Astrocyte of the spinal cord (primary cell): ENCODE data around the gene NPDC1.

Experiments used
- DNase-seq: peaks from one replicate; pipeline ENCODE4 v3.0.0; 2011; ENCODE audit warnings: low read depth, low spot score
- H3K4me3 ChIP-seq: 2 replicates; pipeline ENCODE4 v1.5.1; 2011; ENCODE audit warnings: low read depth, mild to moderate bottlenecking, low read length, moderate library complexity
- in situ Hi-C: cut with HindIII; loops from 2 replicates; pipeline ENCODE4 v1.10.0; 2017; ENCODE audit warnings: low sequenced_read_pairs
- TF ChIP-seq, protein P1 (sequence below): IDR thresholded peaks from 2 replicates; pipeline ENCODE4 v1.5.1; 2012; ENCODE audit warnings: low read depth, mild to moderate bottlenecking, low read length, inconsistent platforms

The NPDC1 gene

DNA sequence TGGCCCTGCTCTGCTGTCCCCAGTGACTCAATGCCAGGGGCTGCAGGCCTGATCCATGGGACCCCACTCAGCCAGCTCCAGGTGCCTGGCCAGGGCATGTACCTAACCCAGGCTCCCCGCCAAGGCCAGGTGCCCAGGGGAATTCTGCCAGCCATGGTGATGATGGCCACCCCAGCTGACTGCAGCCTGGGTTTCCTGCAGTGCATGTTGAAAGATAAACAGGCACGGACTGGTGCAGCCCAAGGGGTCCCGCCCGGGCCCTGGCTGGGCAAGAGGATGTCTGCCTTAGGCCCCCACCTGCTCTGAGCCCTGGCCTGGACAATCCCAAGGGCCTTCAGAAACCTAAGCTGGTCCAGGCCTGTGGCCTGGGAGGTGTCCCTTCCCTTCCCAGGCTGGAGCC is 19.1 kb downstream of the NPDC1 start:
- no peak overlapping the region for H3K4me3 ChIP-seq
- in situ Hi-C loops, result loop anchor here (25.0 kb wide), 1 partner anchor 90 kb away; the partner anchor contains the start of genes C8G and FBXW5
- DNase-seq, result no peak
- TF ChIP-seq, protein P1, sequence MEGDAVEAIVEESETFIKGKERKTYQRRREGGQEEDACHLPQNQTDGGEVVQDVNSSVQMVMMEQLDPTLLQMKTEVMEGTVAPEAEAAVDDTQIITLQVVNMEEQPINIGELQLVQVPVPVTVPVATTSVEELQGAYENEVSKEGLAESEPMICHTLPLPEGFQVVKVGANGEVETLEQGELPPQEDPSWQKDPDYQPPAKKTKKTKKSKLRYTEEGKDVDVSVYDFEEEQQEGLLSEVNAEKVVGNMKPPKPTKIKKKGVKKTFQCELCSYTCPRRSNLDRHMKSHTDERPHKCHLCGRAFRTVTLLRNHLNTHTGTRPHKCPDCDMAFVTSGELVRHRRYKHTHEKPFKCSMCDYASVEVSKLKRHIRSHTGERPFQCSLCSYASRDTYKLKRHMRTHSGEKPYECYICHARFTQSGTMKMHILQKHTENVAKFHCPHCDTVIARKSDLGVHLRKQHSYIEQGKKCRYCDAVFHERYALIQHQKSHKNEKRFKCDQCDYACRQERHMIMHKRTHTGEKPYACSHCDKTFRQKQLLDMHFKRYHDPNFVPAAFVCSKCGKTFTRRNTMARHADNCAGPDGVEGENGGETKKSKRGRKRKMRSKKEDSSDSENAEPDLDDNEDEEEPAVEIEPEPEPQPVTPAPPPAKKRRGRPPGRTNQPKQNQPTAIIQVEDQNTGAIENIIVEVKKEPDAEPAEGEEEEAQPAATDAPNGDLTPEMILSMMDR, result no peak

GRCh38 chr9:137026384-137026783 is 19.6 kb downstream of the NPDC1 start:
- H3K4me3 ChIP-seq, result no peak overlapping the region
- TF ChIP-seq, protein P1, result no peak
- no peak for DNase-seq
- in situ Hi-C loops, result loop anchor here (25.0 kb wide), 1 partner anchor 89 kb away; the partner anchor contains the start of genes C8G and FBXW5

GRCh38 chr9:137025517-137025966 is 20.4 kb downstream of the NPDC1 start:
- in situ Hi-C loops, result loop anchor here (25.0 kb wide), 1 partner anchor 88 kb away; the partner anchor contains the start of genes C8G and FBXW5
- H3K4me3 ChIP-seq, result no peak overlapping the region
- DNase-seq, result no peak
- TF ChIP-seq, protein P1, result no peak

DNA sequence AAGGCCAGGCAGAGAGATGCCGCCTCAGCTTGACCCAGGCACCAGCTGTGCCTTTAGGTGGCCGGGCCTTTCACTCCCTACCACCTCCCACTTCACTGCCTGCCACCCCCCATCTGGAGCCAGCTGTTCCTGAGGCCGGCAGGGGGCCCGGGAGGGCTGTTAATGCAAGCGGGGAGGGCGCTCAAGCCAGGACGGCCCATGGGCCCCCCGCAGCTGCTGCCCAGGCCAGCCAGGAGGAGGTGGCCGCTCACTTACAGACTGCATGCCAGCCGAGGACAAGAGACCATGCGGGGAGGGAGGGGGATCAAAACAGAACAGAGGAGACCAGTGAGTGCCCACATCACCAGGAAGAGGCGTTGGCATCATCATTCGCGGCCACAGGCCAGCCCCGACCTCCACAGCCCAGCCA is 22.4 kb downstream of the NPDC1 start:
- in situ Hi-C loops, result no loop called here
- H3K4me3 ChIP-seq, result no peak overlapping the region
- DNase-seq, result no peak
- TF ChIP-seq, protein P1, result no peak

DNA sequence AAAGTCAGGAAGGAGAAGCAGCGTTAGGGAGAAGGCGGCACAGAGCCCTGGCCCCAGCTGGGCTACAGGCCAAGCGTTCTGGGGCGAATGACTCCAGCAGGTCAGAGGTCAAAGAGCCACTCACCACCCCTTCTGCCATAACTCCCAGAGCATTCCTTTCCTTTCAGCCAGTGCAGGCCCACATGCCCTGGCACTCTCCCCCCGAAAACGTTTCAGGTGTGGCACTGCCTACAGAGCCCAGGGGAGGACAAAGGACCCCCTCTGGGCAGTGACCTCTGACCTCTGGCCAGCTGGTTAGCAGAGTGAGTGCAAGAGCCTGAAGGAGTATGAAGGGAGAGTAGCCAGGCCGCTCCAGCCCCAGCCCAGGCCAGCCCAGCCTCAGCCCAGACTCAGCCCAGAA is 22.8 kb downstream of the NPDC1 start:
- no peak for DNase-seq
- no peak overlapping the region for H3K4me3 ChIP-seq
- in situ Hi-C loops, result no loop called here
- TF ChIP-seq, protein P1, result no peak

- in situ Hi-C loops, result no loop called here
- TF ChIP-seq, protein P1, result no peak
- no peak overlapping the region for H3K4me3 ChIP-seq
- no peak for DNase-seq
These were observed 23.3 kb downstream of the NPDC1 start for GRCh38 chr9:137022662-137023008.
